Thyroid gland (tissue), 4 donors: ENCODE results near the gene ZNF821.

Experiments
- POLR2A ChIP-seq, 2 donors: fragments of 450-650 bp; IDR thresholded peaks; one replicate each; pipeline ENCODE4 v1.6.1; 2017; ENCODE audit warnings: antibody characterized with exemption in 2 of 2, mild to moderate bottlenecking in 2 of 2, moderate library complexity in 1 of 2
- TF ChIP-seq, protein P1 (sequence below), 6 experiments: fragments of 200-600 bp in 3 of 6; fragments of 450-650 bp in 3 of 6; sonication (generic) in 3 of 6; IDR thresholded peaks; one replicate each; pipeline ENCODE4 v1.5.1; 2016 to 2019; ENCODE audit warnings: antibody characterized with exemption in 6 of 6, mild to moderate bottlenecking in 2 of 6, inconsistent platforms in 1 of 6, moderate library complexity in 1 of 6

DNA sequence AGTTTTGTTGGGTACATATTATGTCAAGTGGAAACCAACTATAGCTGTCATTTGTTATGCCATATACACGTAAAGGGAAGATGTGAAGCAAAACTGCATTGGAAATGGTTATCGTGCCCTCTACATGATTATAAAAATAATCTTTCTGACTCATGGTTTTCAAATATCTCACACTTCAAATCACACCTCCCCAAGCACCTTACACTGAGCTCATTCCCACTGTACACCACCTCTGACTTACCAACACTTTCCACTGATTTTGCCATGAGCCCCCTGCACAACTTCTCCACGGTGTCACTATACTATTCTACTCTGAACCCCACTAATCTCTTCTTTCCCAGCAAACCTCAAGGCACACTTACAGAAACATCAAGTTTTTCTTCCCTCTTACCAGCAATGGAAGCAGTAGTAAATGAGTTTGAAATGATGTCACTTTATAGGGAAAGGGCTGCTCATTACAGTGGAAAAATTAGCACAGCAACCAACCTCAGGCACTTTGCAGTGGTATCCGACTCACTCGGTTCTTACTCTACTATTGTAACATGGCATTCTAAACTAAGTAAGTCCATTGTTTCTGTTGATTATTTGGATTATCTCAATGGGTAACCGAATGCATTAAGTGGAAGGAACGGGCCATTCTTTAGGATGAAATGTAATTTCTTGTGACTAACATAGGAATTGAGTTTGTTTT, 18.7 kb downstream of the ZNF821 start:
- TF ChIP-seq, protein P1, sequence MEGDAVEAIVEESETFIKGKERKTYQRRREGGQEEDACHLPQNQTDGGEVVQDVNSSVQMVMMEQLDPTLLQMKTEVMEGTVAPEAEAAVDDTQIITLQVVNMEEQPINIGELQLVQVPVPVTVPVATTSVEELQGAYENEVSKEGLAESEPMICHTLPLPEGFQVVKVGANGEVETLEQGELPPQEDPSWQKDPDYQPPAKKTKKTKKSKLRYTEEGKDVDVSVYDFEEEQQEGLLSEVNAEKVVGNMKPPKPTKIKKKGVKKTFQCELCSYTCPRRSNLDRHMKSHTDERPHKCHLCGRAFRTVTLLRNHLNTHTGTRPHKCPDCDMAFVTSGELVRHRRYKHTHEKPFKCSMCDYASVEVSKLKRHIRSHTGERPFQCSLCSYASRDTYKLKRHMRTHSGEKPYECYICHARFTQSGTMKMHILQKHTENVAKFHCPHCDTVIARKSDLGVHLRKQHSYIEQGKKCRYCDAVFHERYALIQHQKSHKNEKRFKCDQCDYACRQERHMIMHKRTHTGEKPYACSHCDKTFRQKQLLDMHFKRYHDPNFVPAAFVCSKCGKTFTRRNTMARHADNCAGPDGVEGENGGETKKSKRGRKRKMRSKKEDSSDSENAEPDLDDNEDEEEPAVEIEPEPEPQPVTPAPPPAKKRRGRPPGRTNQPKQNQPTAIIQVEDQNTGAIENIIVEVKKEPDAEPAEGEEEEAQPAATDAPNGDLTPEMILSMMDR (IDR thresholded peaks at IDR 0.05): no peak
- TF ChIP-seq POLR2A (IDR thresholded peaks at IDR 0.05): no peak
